CD14-positive monocyte (primary cell): ENCODE results near the gene ZNF804B. TPM values are rescaled to one million over a fixed set of nuclear protein-coding genes. Genes with fewer than 3 reads are reported as not detected.

Experiments
- DNase-seq, 3 donors: peaks; one replicate each; pipeline ENCODE4 v3.0.0-alpha.2; 2011 to 2022
- H2AFZ ChIP-seq: 2 replicates; pipeline ENCODE4 v1.6.0; 2012; ENCODE audit warnings: mild to moderate bottlenecking, low read depth, low read length, inconsistent platforms; ENCODE audit not compliant: insufficient read depth, poor library complexity, severe bottlenecking
- H3K27ac ChIP-seq, 2 donors: 1 replicate in 1 of 2; 2 replicates in 1 of 2; pipeline ENCODE4 v1.5.1; 2012 to 2013; ENCODE audit warnings: low read length in 2 of 2, control low read depth in 1 of 2, inconsistent platforms in 1 of 2, low read depth in 1 of 2, mild to moderate bottlenecking in 1 of 2
- H3K27me3 ChIP-seq, 2 donors: one replicate each; pipeline versions ENCODE4 v1.6.0 to v1.6.1; 2011 to 2013; ENCODE audit warnings: low read length in 2 of 2; ENCODE audit not compliant: control insufficient read depth in 2 of 2, insufficient read depth in 2 of 2
- H3K36me3 ChIP-seq, 2 donors: replicated peaks in 1 of 2; 1 replicate in 1 of 2; 2 replicates in 1 of 2; pipeline versions ENCODE4 v1.5.1 to v1.6.1; 2012 to 2013; ENCODE audit warnings: low read length in 2 of 2, control low read depth in 1 of 2, inconsistent platforms in 1 of 2, mild to moderate bottlenecking in 1 of 2; ENCODE audit not compliant: insufficient read depth in 2 of 2, control insufficient read depth in 1 of 2
- H3K4me1 ChIP-seq, 2 donors: 1 replicate in 1 of 2; 2 replicates in 1 of 2; pipeline versions ENCODE4 v1.5.1 to v1.6.1; 2012 to 2013; ENCODE audit warnings: low read length in 2 of 2, control low read depth in 1 of 2, inconsistent platforms in 1 of 2, mild to moderate bottlenecking in 1 of 2, moderate library complexity in 1 of 2; ENCODE audit not compliant: insufficient read depth in 2 of 2, control insufficient read depth in 1 of 2
- H3K4me2 ChIP-seq: replicated peaks from 2 replicates; pipeline ENCODE3; 2012; ENCODE audit warnings: low read length, moderate library complexity, mild to moderate bottlenecking; ENCODE audit not compliant: poor library complexity, severe bottlenecking; ENCODE audit errors: extremely low read depth
- H3K4me3 ChIP-seq, 3 experiments: fragments of 200-600 bp in 1 of 3; sonication (generic) in 1 of 3; replicated peaks in 1 of 3; 1 replicate in 2 of 3; 2 replicates in 1 of 3; pipeline ENCODE4 v1.5.1; 2011 to 2013; ENCODE audit warnings: low read length in 3 of 3, mild to moderate bottlenecking in 3 of 3, control low read depth in 2 of 3, low read depth in 2 of 3, inconsistent platforms in 1 of 3, moderate library complexity in 1 of 3
- H3K79me2 ChIP-seq: 2 replicates; pipeline ENCODE4 v1.6.0; 2012; ENCODE audit warnings: mild to moderate bottlenecking, control low read depth, inconsistent platforms, low read length, moderate library complexity; ENCODE audit not compliant: insufficient read depth
- H3K9ac ChIP-seq: 2 replicates; pipeline ENCODE4 v1.6.0; 2017; ENCODE audit warnings: low read length, mild to moderate bottlenecking; ENCODE audit not compliant: insufficient read depth, poor library complexity, severe bottlenecking
- H3K9me3 ChIP-seq, 2 donors: replicated peaks in 1 of 2; 1 replicate in 1 of 2; 2 replicates in 1 of 2; pipeline versions ENCODE4 v1.5.1 to v1.6.1; 2012 to 2013; ENCODE audit warnings: low read length in 2 of 2, control low read depth in 1 of 2; ENCODE audit not compliant: control insufficient read depth in 1 of 2, insufficient read depth in 1 of 2
- H4K20me1 ChIP-seq: 2 replicates; pipeline ENCODE4 v1.6.0; 2012; ENCODE audit warnings: mild to moderate bottlenecking, low read length, control low read depth, moderate library complexity; ENCODE audit not compliant: insufficient read depth
- H3K27ac Mint-ChIP-seq, 7 donors: one replicate each; pipeline ENCODE4 v1.8.0; 2020; ENCODE audit warnings: mild to moderate bottlenecking in 7 of 7, mixed read lengths in 7 of 7, moderate library complexity in 6 of 7, inconsistent platforms in 2 of 7
- H3K27me3 Mint-ChIP-seq, 3 donors: one replicate each; pipeline ENCODE4 v1.8.0; 2021 to 2022; ENCODE audit warnings: low read depth in 3 of 3, mild to moderate bottlenecking in 3 of 3, mixed read lengths in 3 of 3, moderate library complexity in 3 of 3, inconsistent platforms in 1 of 3
- H3K36me3 Mint-ChIP-seq, 2 donors: one replicate each; pipeline ENCODE4 v1.8.0; 2020; ENCODE audit warnings: mixed read lengths in 2 of 2, inconsistent platforms in 1 of 2, mild to moderate bottlenecking in 1 of 2
- H3K4me1 Mint-ChIP-seq: one replicate; pipeline ENCODE4 v1.8.0; 2020; ENCODE audit warnings: mild to moderate bottlenecking, mixed read lengths
- H3K4me3 Mint-ChIP-seq, 2 donors: one replicate each; pipeline ENCODE4 v1.8.0; 2020; ENCODE audit warnings: mild to moderate bottlenecking in 2 of 2, mixed read lengths in 2 of 2, moderate library complexity in 1 of 2
- H3K9me3 Mint-ChIP-seq, 7 donors: one replicate each; pipeline ENCODE4 v1.8.0; 2020 to 2022; ENCODE audit warnings: mixed read lengths in 7 of 7, mild to moderate bottlenecking in 6 of 7, moderate library complexity in 6 of 7, inconsistent platforms in 2 of 7
- CTCF ChIP-seq: fragments of 200-600 bp; IDR thresholded peaks from one replicate; pipeline ENCODE4 v1.8.0; 2022; ENCODE audit warnings: antibody characterized with exemption, mild to moderate bottlenecking
- WGBS: methylation state at CpG from one replicate; pipeline ENCODE4 v1.1.5; 2013; ENCODE audit warnings: missing lambda C conversion rate; ENCODE audit not compliant: insufficient coverage; 5-methylcytosine and 5-hydroxymethylcytosine counted together
- intact Hi-C, 2 donors: fragments of 100-400 bp; cut with micrococcal nuclease; formaldehyde crosslinking; loops; one replicate each; pipeline versions ENCODE4 v1.15.0 to v1.15.1; 2023
- polyA plus RNA-seq, 3 donors: library from polyadenylated mRNA; depleted of rRNA in 1 of 3; unstranded in 2 of 3; stranded (reverse) in 1 of 3; fragments of 300-500 nt in 2 of 3; fragments of >200 nt in 1 of 3; fragmentation: Illumina TruSeq in 2 of 3; gene quantifications; 1 replicate in 2 of 3; 2 replicates in 1 of 3; pipeline ENCODE4 v1.2.3, GENCODE V29; 2012 to 2021

The ZNF804B gene
- polyA plus RNA-seq, 3 donors: not detected

GRCh38 chr7:89091550-89091949, 332.1 kb downstream of the ZNF804B start:
- Histone ChIP-seq H3K79me2 (no peaks in the 10 kb centered on the region), H3K4me2 (no peak overlapping the region), H2AFZ (no peak overlapping the region), H3K4me3 (no peak overlapping the region), H3K27me3 (no peaks in the 10 kb centered on the region), H3K36me3 (no peaks in the 10 kb centered on the region), H3K27ac (no peak overlapping the region), H3K9me3 (no peaks in the 10 kb centered on the region), H4K20me1 (no peaks in the 10 kb centered on the region), H3K4me1 (no peaks in the 10 kb centered on the region), H3K9ac (no peak overlapping the region)
- intact Hi-C loops: no loop called here
- no peak overlapping the region for H3K27ac Mint-ChIP-seq
- peaks cover 0 to 5% (median 0%) of the 10 kb centered on the region in 3 donors for H3K27me3 Mint-ChIP-seq
- WGBS: no CpG with 5 or more reads among the region's 1 CpG
- no peak for DNase-seq
- no peaks in the 10 kb centered on the region for H3K36me3 Mint-ChIP-seq
- H3K9me3 Mint-ChIP-seq: peaks cover 0 to 8% (median 2%) of the 10 kb centered on the region in 7 donors
- no peaks in the 10 kb centered on the region for H3K4me1 Mint-ChIP-seq
- no peak for TF ChIP-seq CTCF
- H3K4me3 Mint-ChIP-seq: no peak overlapping the region

DNA sequence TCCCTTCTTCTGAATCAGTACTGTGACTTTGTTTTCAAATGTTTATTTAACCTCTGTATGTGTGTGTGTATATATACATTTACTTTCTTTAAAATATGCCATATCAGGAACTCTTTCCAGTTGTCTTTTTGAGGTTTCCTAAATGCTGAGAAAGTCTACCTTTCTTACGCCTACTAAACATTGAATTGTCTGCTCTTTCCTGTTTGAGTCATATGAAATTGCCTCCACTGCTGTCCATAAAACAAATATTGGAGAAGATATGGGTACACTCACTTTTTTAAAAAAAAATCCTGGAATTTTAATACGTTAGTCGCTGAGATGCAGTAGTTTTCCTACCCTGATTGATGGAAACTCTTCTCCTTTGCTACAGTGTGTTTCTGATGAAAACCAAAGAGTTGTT, 334.8 kb downstream of the ZNF804B start:
- H3K27ac ChIP-seq: no peak overlapping the region
- no peaks in the 10 kb centered on the region for H3K4me1 ChIP-seq
- H3K4me3 ChIP-seq: no peak overlapping the region
- Mint-ChIP-seq H3K27ac (no peak overlapping the region), H3K4me3 (no peak overlapping the region), H3K36me3 (no peaks in the 10 kb centered on the region), H3K27me3 (peaks cover 0 to 5% (median 0%) of the 10 kb centered on the region in 3 donors), H3K9me3 (peaks cover 0 to 8% (median 2%) of the 10 kb centered on the region in 7 donors), H3K4me1 (no peaks in the 10 kb centered on the region)
- no peak overlapping the region for H2AFZ ChIP-seq
- intact Hi-C loops: no loop called here
- H4K20me1 ChIP-seq: no peaks in the 10 kb centered on the region
- no peaks in the 10 kb centered on the region for H3K9me3 ChIP-seq
- H3K36me3 ChIP-seq: no peaks in the 10 kb centered on the region
- no CpG with 5 or more reads among the region's 3 CpGs for WGBS
- no peak overlapping the region for H3K4me2 ChIP-seq
- no peak for DNase-seq
- no peaks in the 10 kb centered on the region for H3K27me3 ChIP-seq
- no peak overlapping the region for H3K9ac ChIP-seq
- H3K79me2 ChIP-seq: no peaks in the 10 kb centered on the region
- TF ChIP-seq CTCF: no peak
